ENCODE data around the gene COL23A1.

Gene COL23A1

GRCh38 chr5:178551468-178551867 is 38.7 kb downstream of the COL23A1 start:
- Histone ChIP-seq H3K27me3 (no peaks in the 10 kb centered on the region), H3K4me3 (ENCODE audit: low read depth in 1 of 2, low read length in 1 of 2) (no peak overlapping the region), H3K4me1 (ENCODE audit: control insufficient read depth in 1 of 2, insufficient read depth in 1 of 2, low read depth in 1 of 2, low read length in 1 of 2) (peaks cover 8% of the 10 kb centered on the region in 2 experiments), H3K36me3 (no peaks in the 10 kb centered on the region), H3K9me3 (no peaks in the 10 kb centered on the region), H3K27ac (no peak overlapping the region)
- no peak for TF ChIP-seq CTCF (IDR thresholded peaks at IDR 0.05)

- no peak overlapping the region for H3K4me3 ChIP-seq (ENCODE audit: low read depth in 1 of 2, low read length in 1 of 2)
- no peak overlapping the region for H3K27ac ChIP-seq
- H3K27me3 ChIP-seq = no peaks in the 10 kb centered on the region
- H3K36me3 ChIP-seq = no peaks in the 10 kb centered on the region
- H3K4me1 ChIP-seq (ENCODE audit: control insufficient read depth in 1 of 2, insufficient read depth in 1 of 2, low read depth in 1 of 2, low read length in 1 of 2) = peaks cover 10 to 12% of the 10 kb centered on the region in 2 experiments
- no peaks in the 10 kb centered on the region for H3K9me3 ChIP-seq
- TF ChIP-seq CTCF (IDR thresholded peaks at IDR 0.05) = no peak
These were observed 39.1 kb downstream of the COL23A1 start for GRCh38 chr5:178551059-178551458.

DNA sequence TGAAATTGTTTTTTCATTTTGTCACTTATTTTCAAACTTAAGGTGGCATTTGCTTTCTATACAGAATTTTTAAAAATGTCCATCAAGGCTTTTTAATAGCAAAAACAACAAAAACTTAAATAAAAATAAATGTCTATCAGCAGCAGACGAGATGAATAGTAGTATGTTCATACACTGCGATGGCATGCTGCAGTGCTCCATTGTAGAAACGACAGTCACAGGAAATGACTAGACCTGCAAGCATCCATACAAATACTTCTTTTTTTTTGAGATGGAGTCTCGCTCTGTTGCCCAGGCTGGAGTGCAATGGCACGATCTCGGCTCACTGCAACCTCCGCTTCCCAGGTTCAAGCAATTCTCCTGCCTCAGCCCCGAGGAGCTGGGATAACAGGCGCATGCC is 41.4 kb downstream of the COL23A1 start:
- Histone ChIP-seq H3K36me3 (no peaks in the 10 kb centered on the region), H3K27me3 (no peaks in the 10 kb centered on the region), H3K9me3 (no peaks in the 10 kb centered on the region), H3K4me3 (ENCODE audit: low read depth in 1 of 2, low read length in 1 of 2) (no peak overlapping the region), H3K4me1 (ENCODE audit: control insufficient read depth in 1 of 2, insufficient read depth in 1 of 2, low read depth in 1 of 2, low read length in 1 of 2) (peaks cover 14 to 19% of the 10 kb centered on the region in 2 experiments), H3K27ac (no peak overlapping the region)
- TF ChIP-seq CTCF (IDR thresholded peaks at IDR 0.05) = no peak

GRCh38 chr5:178547753-178548415 is 42.3 kb downstream of the COL23A1 start:
- no peak overlapping the region for H3K4me3 ChIP-seq (ENCODE audit: low read depth in 1 of 2, low read length in 1 of 2)
- H3K27me3 ChIP-seq = no peaks in the 10 kb centered on the region
- H3K27ac ChIP-seq = no peak overlapping the region
- no peaks in the 10 kb centered on the region for H3K9me3 ChIP-seq
- H3K36me3 ChIP-seq = no peaks in the 10 kb centered on the region
- peaks cover 23 to 28% of the 10 kb centered on the region in 2 experiments for H3K4me1 ChIP-seq (ENCODE audit: control insufficient read depth in 1 of 2, insufficient read depth in 1 of 2, low read depth in 1 of 2, low read length in 1 of 2)
- TF ChIP-seq CTCF (IDR thresholded peaks at IDR 0.05) = no peak

GRCh38 chr5:178547052-178547666 is 43.0 kb downstream of the COL23A1 start:
- Histone ChIP-seq H3K9me3 (no peaks in the 10 kb centered on the region), H3K36me3 (no peaks in the 10 kb centered on the region), H3K4me3 (ENCODE audit: low read depth in 1 of 2, low read length in 1 of 2) (no peak overlapping the region), H3K27me3 (no peaks in the 10 kb centered on the region), H3K4me1 (ENCODE audit: control insufficient read depth in 1 of 2, insufficient read depth in 1 of 2, low read depth in 1 of 2, low read length in 1 of 2) (peaks cover 29 to 35% of the 10 kb centered on the region in 2 experiments), H3K27ac (no peak overlapping the region)
- no peak for TF ChIP-seq CTCF (IDR thresholded peaks at IDR 0.05)

Data from neutrophil (primary cell).